Activated T-helper 9 cell treated with anti-CD3 and anti-CD28 coated beads, Interleukin-2, amount 50 U/mL, for 16 hours (primary cell): ENCODE measurements around the gene HYKK.
"Not testable (repeated sequence)": the region's sequence is repeated elsewhere in the genome, so short reads cannot be mapped to it uniquely, and the experiment has no call there.

Experiments
- DNase-seq: peaks from one replicate; pipeline ENCODE4 v3.0.0-alpha.2; 2020; ENCODE audit warnings: low read depth

Gene HYKK

GRCh38 chr15:78540141-78540870, 32.9 kb downstream of the HYKK start, which contains the start of gene PSMA4:
Gene PSMA4, plus strand, starts transcription at chr15:78540444. Its CDS starts 1,484 bp downstream, at chr15:78541928.
- peak; percentile 91 for DNase-seq

- DNase-seq: no peak
These were observed 33.7 kb downstream of the HYKK start for GRCh38 chr15:78540871-78541743.

GRCh38 chr15:78541744-78542034, 34.3 kb downstream of the HYKK start:
- DNase-seq: no peak

- no peak for DNase-seq
These were observed 35.3 kb downstream of the HYKK start for GRCh38 chr15:78542647-78543046.

- DNase-seq: no peak
These were observed 42.8 kb downstream of the HYKK start for GRCh38 chr15:78550194-78550593.

GRCh38 chr15:78550815-78551214, 43.4 kb downstream of the HYKK start:
- DNase-seq: no peak

GRCh38 chr15:78551902-78552301, 44.5 kb downstream of the HYKK start:
- no peak for DNase-seq

- no peak for DNase-seq
These were observed 45.2 kb downstream of the HYKK start for GRCh38 chr15:78552597-78552996.

GRCh38 chr15:78560201-78560600, 52.8 kb downstream of the HYKK start:
- not testable (repeated sequence) for DNase-seq

GRCh38 chr15:78561490-78561889, 54.1 kb downstream of the HYKK start:
- DNase-seq: no peak

GRCh38 chr15:78563092-78563491, 55.7 kb downstream of the HYKK start:
- DNase-seq: no peak

GRCh38 chr15:78564743-78565096, 57.3 kb downstream of the HYKK start:
- no peak for DNase-seq

- peak; percentile 65 for DNase-seq
These were observed 57.9 kb downstream of the HYKK start, which contains the start of gene CHRNA5 for GRCh38 chr15:78565097-78565950. Gene CHRNA5, plus strand, starts transcription at chr15:78565520. Its CDS starts 200 bp downstream, at chr15:78565720.

GRCh38 chr15:78565951-78566774, 58.8 kb downstream of the HYKK start:
- DNase-seq: no peak

GRCh38 chr15:78567531-78567930, 60.2 kb downstream of the HYKK start:
- DNase-seq: no peak

GRCh38 chr15:78570710-78571109, 63.3 kb downstream of the HYKK start:
- no peak for DNase-seq

- DNase-seq: no peak
These were observed 64.0 kb downstream of the HYKK start for GRCh38 chr15:78571382-78571781.

GRCh38 chr15:78573416-78573815, 66.0 kb downstream of the HYKK start:
- DNase-seq: no peak

- no peak for DNase-seq
These were observed 67.6 kb downstream of the HYKK start for GRCh38 chr15:78574944-78575343.
